ENCODE measurements around the gene CERS5. TPM values are rescaled to one million over a fixed set of nuclear protein-coding genes. Genes with fewer than 3 reads are reported as not detected.

The CERS5 gene
- total and polyA plus RNA-seq, 10 of the 15 experiments (the other 5 are each of a cell fraction or from before 2014, with no cell fraction given) = 6.8 to 50.1 (median 31.8) TPM

- TF ChIP-seq EED (IDR thresholded peaks at IDR 0.05; ENCODE audit: low read depth) (no peak), MTA3 (IDR thresholded peaks at IDR 0.05; ENCODE audit: borderline replicate concordance, low read length) (no peak), SMARCA5 (IDR thresholded peaks at IDR 0.05) (peak; percentile 96), POLR2AphosphoS5 (IDR thresholded peaks at IDR 0.05; ENCODE audit: low read length) (peak; percentile 58; the same call in 1 of the 2 replicates), HDAC2 (IDR thresholded peaks at IDR 0.05) (no peak), ZNF384 (IDR thresholded peaks at IDR 0.05; ENCODE audit: borderline replicate concordance, low read depth, low read length) (no peak), SRF (IDR thresholded peaks at IDR 0.05; ENCODE audit: low read depth in 2 of 2, low read length in 2 of 2) (0 out of 4 replicates have a peak, but pooled peaks of 1 of the 2 experiments have one; percentile 28), EP300 (IDR thresholded peaks at IDR 0.05; ENCODE audit: borderline replicate concordance in 1 of 2, control insufficient read depth in 1 of 2, low read depth in 2 of 2, low read length in 2 of 2) (no peak; a peak in 1 of 4 replicates), RB1 (IDR thresholded peaks at IDR 0.05; ENCODE audit: borderline replicate concordance) (no peak; the same call in 1 of the 2 replicates), RAD51 (IDR thresholded peaks at IDR 0.05) (0 out of 2 replicates have a peak, but pooled peaks have one; percentile 6), FOS (IDR thresholded peaks at IDR 0.05; ENCODE audit: borderline replicate concordance, extremely low read depth, insufficient read length) (no peak), TARDBP (IDR thresholded peaks at IDR 0.05; ENCODE audit: borderline replicate concordance) (no peak), HDAC6 (IDR thresholded peaks at IDR 0.05; ENCODE audit: unreplicated experiment) (no peak), CHD1 (IDR thresholded peaks at IDR 0.05; ENCODE audit: low read depth, low read length) (no peak), PKNOX1 (IDR thresholded peaks at IDR 0.05) (0 out of 2 replicates have a peak, but pooled peaks have one; percentile 45), CREM (IDR thresholded peaks at IDR 0.05; ENCODE audit: low read depth) (peak; percentile 55), GABPA (IDR thresholded peaks at IDR 0.05; ENCODE audit: low read depth) (peak; percentile 75), NR2C2 (IDR thresholded peaks at IDR 0.05; ENCODE audit: borderline replicate concordance, control insufficient read depth, insufficient read length, low read depth) (no peak), SIX5 (IDR thresholded peaks at IDR 0.05; ENCODE audit: low read depth, low read length, severe bottlenecking) (peak; percentile 45), TAF1 (IDR thresholded peaks at IDR 0.05; ENCODE audit: borderline replicate concordance, low read depth, low read length) (0 out of 2 replicates have a peak, but pooled peaks have one; percentile 60), MTA2 (IDR thresholded peaks at IDR 0.05; ENCODE audit: low read depth) (peak; percentile 51), IKZF1 (conservative IDR thresholded peaks at IDR 0.05) (peak; percentile 76), ZNF592 (IDR thresholded peaks at IDR 0.05) (peak; percentile 52; the same call in 1 of the 2 replicates), NR2F1 (conservative IDR thresholded peaks at IDR 0.05) (no peak; the same call in none of the 2 replicates), BMI1 (IDR thresholded peaks at IDR 0.05; ENCODE audit: borderline replicate concordance) (no peak)
Measured at GRCh38 chr12:50084775-50085614, 82.2 kb downstream of the CERS5 start, which contains the start of gene SMARCD1 (continued).
